Neuronal stem cell (in vitro differentiated cells): ENCODE results near the gene PCDH7. TPM values are rescaled to one million over a fixed set of nuclear protein-coding genes. Genes with fewer than 3 reads are reported as not detected.

Experiments used
- DNase-seq: peaks from one replicate; pipeline ENCODE4 v3.0.0-alpha.2; 2013; ENCODE audit warnings: low spot score
- H2AFZ ChIP-seq: one replicate; pipeline ENCODE4 v1.6.1; 2013; ENCODE audit warnings: mild to moderate bottlenecking, low read length, inconsistent platforms
- H2AK5ac ChIP-seq: 2 replicates; pipeline ENCODE4 v1.6.1; 2013; ENCODE audit warnings: low read depth, mild to moderate bottlenecking, inconsistent platforms, low read length, moderate library complexity, mixed read lengths
- H2BK120ac ChIP-seq: 2 replicates; pipeline ENCODE4 v1.6.1; 2013; ENCODE audit warnings: low read depth, mild to moderate bottlenecking, inconsistent platforms, low read length, moderate library complexity, mixed read lengths
- H2BK12ac ChIP-seq: one replicate; pipeline ENCODE4 v1.6.1; 2013; ENCODE audit warnings: low read length, inconsistent platforms
- H2BK15ac ChIP-seq: 2 replicates; pipeline ENCODE4 v1.6.1; 2013; ENCODE audit warnings: mild to moderate bottlenecking, low read length, inconsistent platforms, mixed read lengths
- H2BK5ac ChIP-seq: one replicate; pipeline ENCODE4 v1.6.1; 2013; ENCODE audit warnings: inconsistent platforms, mild to moderate bottlenecking, low read length, moderate library complexity
- H3K14ac ChIP-seq: one replicate; pipeline ENCODE4 v1.6.1; 2013; ENCODE audit warnings: low read length, inconsistent platforms
- H3K18ac ChIP-seq: 2 replicates; pipeline ENCODE4 v1.6.1; 2013; ENCODE audit warnings: low read length, inconsistent platforms
- H3K23ac ChIP-seq: 2 replicates; pipeline ENCODE4 v1.6.1; 2013; ENCODE audit warnings: low read depth, mild to moderate bottlenecking, mixed read lengths, low read length, inconsistent platforms; ENCODE audit not compliant: poor library complexity
- H3K27ac ChIP-seq: replicated peaks from 3 replicates; pipeline ENCODE4 v1.5.1; 2013; ENCODE audit warnings: low read length, inconsistent platforms
- H3K27me3 ChIP-seq, 3 experiments: 2 replicates each; pipeline ENCODE4 v1.6.1; 2013; ENCODE audit warnings: low read length in 3 of 3, mild to moderate bottlenecking in 2 of 3, inconsistent platforms in 1 of 3, low read depth in 1 of 3, mixed read lengths in 1 of 3, moderate library complexity in 1 of 3; ENCODE audit not compliant: control insufficient read depth in 3 of 3, insufficient read depth in 3 of 3
- H3K36me3 ChIP-seq, 2 donors: replicated peaks in 1 of 2; 2 replicates each; pipeline ENCODE4 v1.6.1; 2013; ENCODE audit warnings: low read length in 2 of 2; ENCODE audit not compliant: control insufficient read depth in 2 of 2, insufficient read depth in 2 of 2
- H3K4ac ChIP-seq: 2 replicates; pipeline ENCODE4 v1.6.1; 2013; ENCODE audit warnings: inconsistent platforms, mild to moderate bottlenecking, low read length, moderate library complexity
- H3K4me1 ChIP-seq, 2 donors: 1 replicate in 1 of 2; 2 replicates in 1 of 2; pipeline ENCODE4 v1.6.1; 2013; ENCODE audit warnings: low read length in 2 of 2, low read depth in 1 of 2; ENCODE audit not compliant: control insufficient read depth in 2 of 2, insufficient read depth in 1 of 2
- H3K4me2 ChIP-seq: one replicate; pipeline ENCODE4 v1.6.1; 2013; ENCODE audit warnings: mild to moderate bottlenecking, low read length, inconsistent platforms; ENCODE audit not compliant: insufficient read depth, poor library complexity, severe bottlenecking
- H3K4me3 ChIP-seq, 2 donors: 2 replicates each; pipeline ENCODE4 v1.5.1; 2013; ENCODE audit warnings: low read length in 2 of 2, mild to moderate bottlenecking in 2 of 2, inconsistent platforms in 1 of 2, moderate library complexity in 1 of 2
- H3K79me1 ChIP-seq: one replicate; pipeline ENCODE4 v1.6.1; 2013; ENCODE audit warnings: low read depth, mild to moderate bottlenecking, inconsistent platforms, low read length, moderate library complexity
- H3K9ac ChIP-seq: one replicate; pipeline ENCODE4 v1.6.1; 2013; ENCODE audit warnings: mild to moderate bottlenecking, low read depth, low read length, inconsistent platforms; ENCODE audit not compliant: poor library complexity
- H3K9me3 ChIP-seq, 2 donors: replicated peaks in 1 of 2; 2 replicates each; pipeline versions ENCODE3 to v1.6.1; 2013; ENCODE audit warnings: low read length in 2 of 2, mild to moderate bottlenecking in 2 of 2, inconsistent platforms in 1 of 2, low read depth in 1 of 2, mixed read lengths in 1 of 2, moderate library complexity in 1 of 2; ENCODE audit not compliant: control insufficient read depth in 2 of 2, insufficient read depth in 1 of 2
- H4K8ac ChIP-seq: one replicate; pipeline ENCODE4 v1.6.1; 2013; ENCODE audit warnings: low read depth, mild to moderate bottlenecking, inconsistent platforms, low read length, moderate library complexity
- H4K91ac ChIP-seq: one replicate; pipeline ENCODE4 v1.6.1; 2013; ENCODE audit warnings: low read length, low read depth, mild to moderate bottlenecking, inconsistent platforms; ENCODE audit not compliant: poor library complexity
- WGBS, 2 donors: extraction: QIAGEN DNeasy Blood & Tissue Kit; methylation state at CpG; one replicate each; pipeline ENCODE4 v1.1.7; 2013; ENCODE audit warnings: missing lambda C conversion rate in 2 of 2, mixed read lengths in 1 of 2; ENCODE audit not compliant: insufficient read length in 2 of 2, insufficient replicate concordance in 1 of 2; ENCODE audit errors: extremely low coverage in 2 of 2; 5-methylcytosine and 5-hydroxymethylcytosine counted together
- polyA plus RNA-seq, 2 experiments: library from polyadenylated mRNA; stranded (reverse); fragments of 200-250 nt; gene quantifications; one replicate each; pipeline ENCODE4 v1.2.3, GENCODE V29; 2013

Gene PCDH7
- polyA plus RNA-seq (2013, experiment 1 of 2) = 6.7 TPM
- 6.9 TPM for polyA plus RNA-seq (2013, experiment 2 of 2)

DNA sequence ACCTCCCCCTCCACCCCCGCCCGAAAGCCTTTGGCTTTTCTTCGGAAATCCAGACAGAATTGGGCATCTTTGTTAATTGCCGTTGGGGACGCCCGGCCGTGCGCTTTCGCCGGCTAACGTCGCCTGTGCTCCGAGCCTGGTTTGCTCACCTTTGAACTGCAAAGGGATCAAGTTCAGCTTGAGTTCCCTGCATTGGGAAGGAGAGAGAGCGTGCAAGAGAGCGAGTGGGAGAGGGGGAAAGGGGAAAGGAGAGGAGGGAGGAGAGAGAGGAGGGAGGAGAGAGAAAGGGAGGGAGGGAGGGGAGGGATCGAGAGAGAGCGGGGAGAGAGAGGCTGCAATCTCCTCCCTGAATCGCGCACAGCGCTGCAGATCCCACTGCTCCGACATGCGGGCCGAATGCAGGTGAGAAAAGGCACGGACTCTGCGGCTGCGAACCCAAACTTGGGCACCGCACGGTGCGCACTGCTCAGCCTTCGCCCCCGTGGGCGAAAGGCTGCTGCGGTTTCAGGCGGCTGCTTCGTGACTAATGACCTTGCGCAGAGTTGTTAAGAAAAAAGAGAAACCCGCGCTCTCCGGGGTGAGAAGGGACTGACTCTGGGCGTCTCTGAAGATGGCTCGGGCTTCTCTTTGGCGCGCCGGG, at the start of gene PCDH7:
Gene PCDH7 (plus strand): TSS at position 349 of the 640 bp plus-strand sequence. CDS start 1,054 bp downstream, outside the sequence.
- Histone ChIP-seq H3K23ac (peak within 1 kb of the TSS; percentile 96), H3K27ac (peak within 1 kb of the TSS; percentile 89), H2BK15ac (peak within 1 kb of the TSS; percentile 73), H3K4me2 (peak within 1 kb of the TSS; percentile 98), H4K91ac (peak within 1 kb of the TSS; percentile 43), H2BK5ac (peak within 1 kb of the TSS; percentile 84), H3K14ac (peak within 1 kb of the TSS; percentile 97), H3K4me3 (peak within 1 kb of the TSS; percentile 77 to 82), H2AK5ac (no peak within 1 kb of the TSS), H3K9ac (peak within 1 kb of the TSS; percentile 97), H2AFZ (peak within 1 kb of the TSS; percentile 99), H3K4ac (no peak within 1 kb of the TSS), H4K8ac (no peak within 1 kb of the TSS), H3K4me1 (peaks cover 2 to 8% of the 10 kb centered on the region in 2 donors), H3K18ac (peak within 1 kb of the TSS; percentile 98), H3K79me1 (peaks cover 12% of the 10 kb centered on the region), H2BK120ac (no peak within 1 kb of the TSS), H3K9me3 (peaks cover 1 to 18% of the 10 kb centered on the region in 2 donors), H3K36me3 (peaks cover 0 to 8% of the 10 kb centered on the region in 2 donors), H2BK12ac (no peak within 1 kb of the TSS), H3K27me3 (peaks cover 0 to 14% (median 0%) of the 10 kb centered on the region in 3 experiments)
- peak; percentile 54 for DNase-seq
- no CpG with 5 or more reads among the region's 44 CpGs for WGBS, 2 donors

- Histone ChIP-seq H4K91ac (no peak overlapping the region), H2BK12ac (no peak overlapping the region), H3K4me2 (no peak overlapping the region), H2BK120ac (no peak overlapping the region), H3K4ac (no peak overlapping the region), H3K18ac (no peak overlapping the region), H3K79me1 (no peaks in the 10 kb centered on the region), H3K23ac (no peak overlapping the region), H3K9ac (no peak overlapping the region), H2BK15ac (no peak overlapping the region), H3K27me3 (no peaks in the 10 kb centered on the region), H2BK5ac (no peak overlapping the region), H2AK5ac (no peak overlapping the region), H3K14ac (no peak overlapping the region), H3K4me1 (no peaks in the 10 kb centered on the region), H3K36me3 (no peaks in the 10 kb centered on the region), H4K8ac (no peak overlapping the region), H3K4me3 (no peak overlapping the region), H3K27ac (no peak overlapping the region), H2AFZ (no peak overlapping the region), H3K9me3 (no peaks in the 10 kb centered on the region)
- no peak for DNase-seq
- WGBS, 2 donors = no CpG with 5 or more reads among the region's 3 CpGs
Measured at GRCh38 chr4:30671926-30672448, 48.2 kb upstream of the PCDH7 start.

DNA sequence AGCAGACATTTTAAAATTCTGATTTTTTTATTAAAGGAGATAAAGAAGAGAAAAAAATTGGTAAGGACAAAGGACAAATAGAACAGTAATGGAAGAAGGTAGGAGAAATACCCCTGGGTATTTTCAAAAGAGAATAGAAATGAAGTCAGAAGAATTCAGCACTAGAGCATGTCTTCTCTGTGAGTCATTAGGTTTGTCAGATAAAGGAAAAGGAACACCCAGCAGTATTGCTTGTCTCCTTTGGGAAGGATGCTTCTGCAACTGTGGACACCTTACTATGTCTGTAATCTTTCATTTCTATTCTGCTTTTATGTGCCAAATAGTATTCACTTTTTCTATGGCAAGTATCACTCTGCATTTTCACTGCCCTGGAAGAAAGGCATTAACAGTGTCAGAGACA, 24.0 kb upstream of the PCDH7 start:
- Histone ChIP-seq H2AFZ (no peak overlapping the region), H4K8ac (no peak overlapping the region), H3K14ac (no peak overlapping the region), H2BK15ac (no peak overlapping the region), H3K9me3 (no peaks in the 10 kb centered on the region), H3K23ac (no peak overlapping the region), H3K36me3 (no peaks in the 10 kb centered on the region), H2BK120ac (no peak overlapping the region), H3K4me2 (no peak overlapping the region), H3K18ac (no peak overlapping the region), H3K4me1 (no peaks in the 10 kb centered on the region), H3K9ac (no peak overlapping the region), H3K27me3 (no peaks in the 10 kb centered on the region), H3K4ac (no peak overlapping the region), H2BK12ac (no peak overlapping the region), H2BK5ac (no peak overlapping the region), H4K91ac (no peak overlapping the region), H3K27ac (no peak overlapping the region), H2AK5ac (no peak overlapping the region), H3K79me1 (peaks cover 2% of the 10 kb centered on the region), H3K4me3 (no peak overlapping the region)
- no peak for DNase-seq

DNA sequence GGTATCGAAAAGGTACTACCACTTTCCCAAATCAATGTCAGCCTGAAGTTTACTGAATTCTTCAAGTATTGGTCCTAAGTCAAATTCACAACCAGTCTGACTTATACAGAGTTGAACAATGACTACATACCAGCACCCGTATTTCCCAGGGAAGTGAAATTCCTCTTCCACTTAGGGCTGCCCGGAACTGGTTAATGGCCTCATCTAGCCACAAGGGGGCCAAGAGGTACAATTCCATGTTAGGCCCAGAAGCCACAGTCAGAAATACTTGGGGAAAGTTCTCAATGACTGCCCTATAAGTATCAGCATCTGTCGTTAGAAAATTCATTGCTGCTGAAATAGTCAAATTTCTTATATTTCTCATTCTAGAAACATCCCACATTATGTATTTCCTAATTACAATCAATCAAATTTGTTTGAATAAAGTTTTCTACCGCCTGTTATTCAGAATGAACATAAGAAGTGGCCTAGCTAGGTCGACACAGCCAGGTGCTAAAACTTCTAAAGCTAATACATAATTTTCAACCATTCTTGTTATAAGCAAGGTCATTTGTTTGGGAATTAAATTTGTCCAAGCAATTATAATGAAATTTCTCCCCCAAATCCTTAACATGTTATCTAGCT, 5.6 kb upstream of the PCDH7 start:
- Histone ChIP-seq H2BK12ac (no peak overlapping the region), H3K27ac (no peak overlapping the region), H3K14ac (no peak overlapping the region), H3K4me1 (peaks cover 0 to 2% of the 10 kb centered on the region in 2 donors), H3K4ac (no peak overlapping the region), H3K4me3 (no peak overlapping the region), H3K23ac (no peak overlapping the region), H3K27me3 (no peaks in the 10 kb centered on the region), H3K4me2 (no peak overlapping the region), H3K79me1 (no peaks in the 10 kb centered on the region), H2BK120ac (no peak overlapping the region), H2BK5ac (no peak overlapping the region), H2BK15ac (no peak overlapping the region), H3K9ac (no peak overlapping the region), H3K36me3 (no peaks in the 10 kb centered on the region), H4K91ac (no peak overlapping the region), H3K9me3 (peaks cover 0 to 3% of the 10 kb centered on the region in 2 donors), H4K8ac (no peak overlapping the region), H2AFZ (no peak overlapping the region), H3K18ac (no peak overlapping the region), H2AK5ac (no peak overlapping the region)
- no CpG with 5 or more reads among the region's 6 CpGs for WGBS, 2 donors
- DNase-seq = peak; percentile 40
